ENCODE results near the gene IL9.

IL9 gene

DNA sequence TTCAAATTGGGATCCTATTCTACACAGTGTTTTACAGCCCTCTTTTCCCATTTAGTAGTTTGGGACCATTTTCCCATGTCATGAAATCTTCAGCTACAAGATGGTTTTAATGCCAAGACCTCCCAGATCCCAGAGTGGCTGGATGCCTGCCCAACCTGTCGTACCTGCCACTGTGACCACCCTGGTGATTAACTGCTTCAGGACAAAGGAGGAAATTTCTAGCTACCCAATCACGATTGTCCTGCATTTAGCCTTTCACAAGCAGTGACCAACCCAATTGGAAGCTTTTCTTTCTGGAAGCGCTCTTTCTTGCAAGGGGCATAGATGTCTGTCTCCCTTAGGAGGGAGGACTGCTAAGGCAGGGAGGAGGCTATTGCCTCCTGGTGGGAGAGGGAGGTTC is 13.8 kb downstream of the IL9 start:
- TF ChIP-seq, protein P1, sequence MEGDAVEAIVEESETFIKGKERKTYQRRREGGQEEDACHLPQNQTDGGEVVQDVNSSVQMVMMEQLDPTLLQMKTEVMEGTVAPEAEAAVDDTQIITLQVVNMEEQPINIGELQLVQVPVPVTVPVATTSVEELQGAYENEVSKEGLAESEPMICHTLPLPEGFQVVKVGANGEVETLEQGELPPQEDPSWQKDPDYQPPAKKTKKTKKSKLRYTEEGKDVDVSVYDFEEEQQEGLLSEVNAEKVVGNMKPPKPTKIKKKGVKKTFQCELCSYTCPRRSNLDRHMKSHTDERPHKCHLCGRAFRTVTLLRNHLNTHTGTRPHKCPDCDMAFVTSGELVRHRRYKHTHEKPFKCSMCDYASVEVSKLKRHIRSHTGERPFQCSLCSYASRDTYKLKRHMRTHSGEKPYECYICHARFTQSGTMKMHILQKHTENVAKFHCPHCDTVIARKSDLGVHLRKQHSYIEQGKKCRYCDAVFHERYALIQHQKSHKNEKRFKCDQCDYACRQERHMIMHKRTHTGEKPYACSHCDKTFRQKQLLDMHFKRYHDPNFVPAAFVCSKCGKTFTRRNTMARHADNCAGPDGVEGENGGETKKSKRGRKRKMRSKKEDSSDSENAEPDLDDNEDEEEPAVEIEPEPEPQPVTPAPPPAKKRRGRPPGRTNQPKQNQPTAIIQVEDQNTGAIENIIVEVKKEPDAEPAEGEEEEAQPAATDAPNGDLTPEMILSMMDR (IDR thresholded peaks at IDR 0.05; ENCODE audit: control insufficient read depth, insufficient read depth, low read depth, low read length, missing control alignments), result no peak

DNA sequence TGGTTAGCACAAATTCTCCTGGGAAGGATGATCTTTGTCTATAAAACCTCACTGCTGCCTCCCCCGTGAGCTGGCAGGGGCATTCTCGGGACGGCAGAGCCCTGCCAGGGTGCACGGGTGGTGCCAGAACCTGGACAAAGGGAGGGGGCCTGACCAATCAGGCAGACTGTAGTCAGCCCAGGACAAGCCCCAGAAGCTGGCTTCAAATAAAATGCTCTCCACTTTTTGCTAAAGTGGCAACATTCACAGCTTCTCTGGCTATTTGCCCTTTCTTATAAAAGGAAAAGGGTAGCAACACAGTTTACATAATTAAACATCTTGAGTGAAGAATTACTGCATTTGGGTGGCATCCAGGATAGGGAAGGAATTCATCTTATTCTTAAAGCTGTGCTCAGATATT is 14.4 kb downstream of the IL9 start:
- TF ChIP-seq, protein P1 (IDR thresholded peaks at IDR 0.05; ENCODE audit: control insufficient read depth, insufficient read depth, low read depth, low read length, missing control alignments), result no peak
- DNase-seq (ENCODE audit: low read depth), result no peak
- H3K4me3 ChIP-seq (ENCODE audit: control insufficient read depth, low read depth, low read length), result no peak overlapping the region

More for the DNA sequence above, 13.8 kb downstream of the IL9 start:
- no peak overlapping the region for H3K4me3 ChIP-seq (ENCODE audit: control insufficient read depth, low read depth, low read length)
- no peak for DNase-seq (ENCODE audit: low read depth)

DNA sequence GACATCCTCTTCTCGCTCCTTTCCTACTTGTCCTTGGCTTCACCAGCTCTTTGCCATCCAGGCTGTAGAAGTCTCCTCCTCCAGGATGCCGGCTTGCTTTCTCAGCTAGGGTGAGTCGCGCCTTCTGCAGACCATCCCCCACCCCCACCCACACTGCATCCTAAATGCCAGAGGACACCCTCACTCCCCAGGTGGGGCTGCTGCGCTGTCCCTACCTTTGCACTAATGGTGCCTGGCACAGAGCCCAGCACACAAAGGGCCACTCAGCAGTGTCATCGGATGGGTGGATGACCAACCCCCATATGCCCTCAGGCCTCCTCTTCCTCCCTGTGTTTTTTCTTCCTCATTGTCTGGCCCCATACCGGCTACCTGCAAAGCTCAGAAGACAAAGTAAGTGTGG is 14.8 kb downstream of the IL9 start:
- TF ChIP-seq, protein P1 (IDR thresholded peaks at IDR 0.05; ENCODE audit: control insufficient read depth, insufficient read depth, low read depth, low read length, missing control alignments), result no peak
- no peak for DNase-seq (ENCODE audit: low read depth)
- H3K4me3 ChIP-seq (ENCODE audit: control insufficient read depth, low read depth, low read length), result no peak overlapping the region

DNA sequence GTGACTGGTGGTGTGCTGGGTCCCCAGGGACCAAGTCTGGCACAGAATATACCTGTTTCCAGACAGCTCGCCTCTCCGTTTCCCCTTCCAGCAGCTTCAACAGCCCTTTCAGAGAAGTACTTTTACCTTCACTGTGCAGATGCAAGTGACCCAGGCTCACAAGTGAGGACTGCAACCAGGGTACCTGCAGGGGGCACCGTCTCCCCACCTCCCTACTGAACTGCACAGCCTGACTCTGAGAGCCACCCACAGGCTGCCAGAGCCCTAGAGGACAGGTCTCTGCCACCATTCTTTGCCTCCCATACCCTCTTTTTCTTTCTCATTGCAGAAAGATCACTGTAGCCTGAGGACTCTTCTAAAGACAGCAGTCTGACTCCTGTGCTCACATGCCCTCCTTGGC is 15.4 kb downstream of the IL9 start:
- TF ChIP-seq, protein P1 (IDR thresholded peaks at IDR 0.05; ENCODE audit: control insufficient read depth, insufficient read depth, low read depth, low read length, missing control alignments), result peak; percentile 24
- H3K4me3 ChIP-seq (ENCODE audit: control insufficient read depth, low read depth, low read length), result no peak overlapping the region
- no peak for DNase-seq (ENCODE audit: low read depth)

DNA sequence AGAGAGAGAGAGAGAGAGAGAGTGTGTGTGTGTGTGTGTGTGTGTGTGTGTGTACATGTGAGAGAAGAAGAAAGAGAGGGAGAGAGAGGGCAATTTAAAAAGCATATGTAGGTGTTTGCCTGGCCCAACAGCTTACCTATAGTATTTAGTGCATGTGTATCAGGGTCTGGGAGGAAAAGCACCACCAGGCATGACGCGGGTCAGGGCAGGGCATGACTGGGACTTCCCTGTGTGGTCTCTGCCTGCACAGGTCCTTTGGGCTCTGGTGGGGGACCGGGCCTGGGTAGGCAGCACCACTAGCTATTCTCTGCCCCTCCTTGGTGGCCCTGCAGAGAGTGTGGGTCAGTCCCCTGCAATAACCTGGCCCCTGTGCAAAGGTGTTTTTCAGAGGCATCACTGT is 16.1 kb downstream of the IL9 start:
- TF ChIP-seq, protein P1 (IDR thresholded peaks at IDR 0.05; ENCODE audit: control insufficient read depth, insufficient read depth, low read depth, low read length, missing control alignments), result no peak
- DNase-seq (ENCODE audit: low read depth), result no peak
- H3K4me3 ChIP-seq (ENCODE audit: control insufficient read depth, low read depth, low read length), result no peak overlapping the region

DNA sequence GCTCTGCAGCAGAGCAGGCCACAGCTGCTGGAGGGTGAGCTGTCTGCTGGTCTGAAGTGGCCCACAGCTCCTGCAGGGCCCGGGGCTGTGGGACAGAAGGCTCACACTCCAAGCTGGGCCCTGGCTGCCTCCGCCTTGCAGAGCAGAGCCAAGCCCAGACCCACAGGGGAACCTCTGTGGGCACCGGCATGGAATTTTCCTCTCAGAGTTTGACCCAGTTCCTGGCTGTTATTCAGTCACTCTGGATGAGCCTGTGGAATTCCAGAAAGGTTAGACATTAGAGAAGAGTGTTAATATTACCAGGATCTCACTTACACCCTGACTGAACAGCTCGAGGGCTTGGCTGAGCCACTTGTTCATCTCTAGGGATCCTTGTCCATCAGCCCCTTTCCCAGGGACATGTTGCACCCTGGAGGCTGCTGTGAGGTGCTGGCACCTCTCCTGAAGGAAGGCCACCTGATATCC is 17.5 kb downstream of the IL9 start:
- TF ChIP-seq, protein P1 (IDR thresholded peaks at IDR 0.05; ENCODE audit: control insufficient read depth, insufficient read depth, low read depth, low read length, missing control alignments), result no peak
- H3K4me3 ChIP-seq (ENCODE audit: control insufficient read depth, low read depth, low read length), result no peak overlapping the region
- no peak for DNase-seq (ENCODE audit: low read depth)
